ENCODE data around the gene PI4K2A.

Gene PI4K2A

GRCh38 chr10:97707134-97707861 is 66.8 kb downstream of the PI4K2A start:
- DNase-seq: no peak

GRCh38 chr10:97708167-97708566 is 67.7 kb downstream of the PI4K2A start:
- DNase-seq: no peak

GRCh38 chr10:97708976-97709946 is 68.8 kb downstream of the PI4K2A start:
- peak; percentile 88 for DNase-seq

GRCh38 chr10:97711640-97712572 is 71.4 kb downstream of the PI4K2A start:
- no peak for DNase-seq

GRCh38 chr10:97713339-97713825 is 72.9 kb downstream of the PI4K2A start, which contains the start of gene MARVELD1:
TSS of gene MARVELD1 (plus strand) at chr10:97713730. CDS start at chr10:97713877, 147 bp downstream.
- peak; percentile 89 for DNase-seq

DNA sequence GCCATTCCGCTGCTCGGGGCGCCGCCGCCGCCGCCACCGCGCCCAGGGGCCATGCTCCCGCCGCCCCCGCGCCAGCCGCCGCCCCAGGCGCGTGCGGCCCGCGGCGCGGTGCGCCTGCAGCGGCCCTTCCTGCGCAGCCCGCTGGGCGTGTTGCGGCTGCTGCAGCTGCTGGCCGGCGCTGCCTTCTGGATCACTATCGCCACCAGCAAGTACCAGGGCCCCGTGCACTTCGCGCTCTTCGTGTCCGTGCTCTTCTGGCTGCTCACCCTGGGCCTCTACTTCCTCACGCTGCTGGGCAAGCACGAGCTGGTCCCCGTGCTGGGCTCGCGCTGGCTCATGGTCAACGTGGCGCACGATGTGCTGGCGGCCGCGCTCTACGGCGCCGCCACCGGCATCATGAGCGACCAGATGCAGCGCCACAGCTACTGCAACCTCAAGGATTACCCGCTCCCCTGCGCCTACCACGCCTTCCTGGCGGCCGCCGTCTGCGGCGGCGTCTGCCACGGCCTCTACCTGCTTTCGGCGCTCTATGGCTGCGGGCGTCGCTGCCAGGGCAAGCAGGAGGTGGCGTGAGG is 73.4 kb downstream of the PI4K2A start:
- peak; percentile 54 for DNase-seq

- peak; percentile 73 for DNase-seq
These were observed 74.2 kb downstream of the PI4K2A start for GRCh38 chr10:97714401-97715258.

- no peak for DNase-seq
These were observed 74.9 kb downstream of the PI4K2A start for GRCh38 chr10:97715259-97715874.

- no peak for DNase-seq
These were observed 77.2 kb downstream of the PI4K2A start for GRCh38 chr10:97717627-97718026.

DNA sequence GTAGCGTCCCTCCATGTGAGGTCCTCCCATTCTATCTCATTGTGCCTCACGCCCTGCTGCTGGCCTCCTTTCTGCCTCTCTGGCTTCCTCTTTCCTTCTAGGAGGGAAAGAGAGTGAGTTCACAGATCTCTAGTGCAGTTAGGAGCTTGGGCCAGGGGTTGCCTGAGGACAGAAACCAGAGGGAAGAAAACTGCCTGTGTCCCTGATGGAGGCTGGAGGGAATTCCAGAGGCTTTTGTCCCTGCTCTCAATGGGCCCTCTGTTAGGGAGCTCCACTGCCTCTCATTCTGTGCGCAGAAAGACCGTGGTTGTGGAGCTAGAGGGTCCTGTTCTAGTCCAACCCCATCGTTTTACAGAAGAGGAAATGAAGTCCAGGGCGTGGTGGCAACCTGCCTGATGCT is 77.7 kb downstream of the PI4K2A start:
- DNase-seq: no peak

- DNase-seq: no peak
These were observed 78.2 kb downstream of the PI4K2A start for GRCh38 chr10:97718659-97719142.

DNA sequence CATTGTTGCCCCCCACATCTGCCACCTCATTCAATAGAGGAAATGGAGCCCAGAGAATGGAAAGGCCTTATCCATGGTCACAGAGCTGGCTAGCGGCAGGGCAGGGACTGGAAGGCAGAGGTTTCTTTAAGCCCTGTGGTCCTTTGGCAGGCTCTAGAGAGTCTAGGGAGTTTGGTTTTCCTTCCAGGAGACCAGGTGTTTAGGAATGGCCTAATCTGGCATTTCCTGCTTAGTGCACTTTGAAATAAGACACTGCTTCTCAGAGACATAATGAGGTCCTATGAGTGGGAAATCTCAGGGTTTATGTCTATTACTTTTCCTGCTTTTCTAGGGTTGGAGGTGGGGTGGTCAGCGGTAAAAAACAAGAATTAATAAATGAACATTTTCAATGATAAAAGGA is 79.1 kb downstream of the PI4K2A start:
- DNase-seq: no peak

DNA sequence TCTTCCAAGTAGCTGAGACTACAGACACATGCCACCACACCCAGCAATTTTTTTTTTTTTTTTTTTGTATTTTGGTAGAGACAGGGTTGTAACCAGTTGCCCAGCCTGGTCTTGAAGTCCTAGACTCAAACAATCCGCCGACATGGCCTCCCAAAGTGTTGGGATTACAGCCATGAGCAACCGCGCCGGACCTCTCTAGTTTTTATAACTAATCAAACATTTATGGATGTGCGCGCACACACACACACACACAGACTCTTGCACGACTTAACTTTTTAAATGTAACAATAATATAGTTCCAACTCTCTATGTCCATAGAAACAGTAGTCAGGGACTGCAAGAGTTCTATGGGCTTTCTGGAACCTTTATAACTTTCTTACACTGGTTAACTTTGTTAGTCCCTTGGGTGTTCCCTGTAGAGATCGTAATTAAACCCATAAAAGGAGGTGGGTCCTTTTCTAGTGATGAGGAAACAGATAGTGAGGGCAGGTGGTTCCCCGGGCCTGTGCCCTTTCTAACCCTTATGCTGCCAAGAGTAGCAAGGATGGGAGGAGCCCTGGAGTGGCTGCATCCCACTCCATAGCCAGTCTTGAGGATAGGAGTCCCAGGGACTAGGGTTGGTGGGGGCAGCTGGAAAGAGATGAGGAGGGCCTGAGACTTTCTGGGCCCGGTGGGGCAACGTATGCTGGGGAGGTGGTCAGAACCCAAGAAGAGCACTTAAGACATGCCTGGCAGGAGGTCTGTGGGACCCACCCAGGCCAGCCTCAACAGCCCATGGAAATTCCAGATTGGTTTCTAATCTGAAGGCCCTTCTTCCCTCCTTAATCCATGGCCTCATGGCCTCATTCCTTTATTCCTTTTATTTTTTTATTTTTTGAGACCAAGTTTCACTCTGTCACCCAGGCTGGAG is 81.7 kb downstream of the PI4K2A start:
- DNase-seq: no peak

- no peak for DNase-seq
These were observed 82.5 kb downstream of the PI4K2A start for GRCh38 chr10:97723001-97723400.

GRCh38 chr10:97724341-97724941 is 84.0 kb downstream of the PI4K2A start:
- peak; percentile 44 for DNase-seq
